Upper lobe of left lung (tissue), 4 donors: ENCODE data around the gene MCAT.

Source experiments
- EP300 ChIP-seq, 4 donors: sonication (generic); formaldehyde crosslinking; IDR thresholded peaks; one replicate each; pipeline ENCODE4 v1.5.1; 2017; ENCODE audit warnings: antibody characterized with exemption in 4 of 4, control low read depth in 2 of 4
- POLR2A ChIP-seq, 4 donors: fragments of 450-650 bp; IDR thresholded peaks; one replicate each; pipeline ENCODE4 v1.5.1; 2016 to 2017; ENCODE audit warnings: antibody characterized with exemption in 4 of 4, mild to moderate bottlenecking in 2 of 4
- POLR2AphosphoS5 ChIP-seq, 2 donors: sonication (generic); formaldehyde crosslinking; IDR thresholded peaks; one replicate each; pipeline ENCODE4 v1.5.1; 2017; ENCODE audit warnings: antibody characterized with exemption in 2 of 2
- TF ChIP-seq, protein P1 (sequence below), 6 experiments: fragments of 450-650 bp in 4 of 6; fragments of 200-600 bp in 2 of 6; sonication (generic) in 2 of 6; IDR thresholded peaks; one replicate each; pipeline ENCODE4 v1.5.1; 2016 to 2019; ENCODE audit warnings: antibody characterized with exemption in 6 of 6

GRCh38 chr22:43159484-43160178 is 16.4 kb upstream of the MCAT start:
- TF ChIP-seq POLR2A (IDR thresholded peaks at IDR 0.05) (no peak), POLR2AphosphoS5 (IDR thresholded peaks at IDR 0.05) (no peak), EP300 (IDR thresholded peaks at IDR 0.05) (no peak)
- TF ChIP-seq, protein P1, sequence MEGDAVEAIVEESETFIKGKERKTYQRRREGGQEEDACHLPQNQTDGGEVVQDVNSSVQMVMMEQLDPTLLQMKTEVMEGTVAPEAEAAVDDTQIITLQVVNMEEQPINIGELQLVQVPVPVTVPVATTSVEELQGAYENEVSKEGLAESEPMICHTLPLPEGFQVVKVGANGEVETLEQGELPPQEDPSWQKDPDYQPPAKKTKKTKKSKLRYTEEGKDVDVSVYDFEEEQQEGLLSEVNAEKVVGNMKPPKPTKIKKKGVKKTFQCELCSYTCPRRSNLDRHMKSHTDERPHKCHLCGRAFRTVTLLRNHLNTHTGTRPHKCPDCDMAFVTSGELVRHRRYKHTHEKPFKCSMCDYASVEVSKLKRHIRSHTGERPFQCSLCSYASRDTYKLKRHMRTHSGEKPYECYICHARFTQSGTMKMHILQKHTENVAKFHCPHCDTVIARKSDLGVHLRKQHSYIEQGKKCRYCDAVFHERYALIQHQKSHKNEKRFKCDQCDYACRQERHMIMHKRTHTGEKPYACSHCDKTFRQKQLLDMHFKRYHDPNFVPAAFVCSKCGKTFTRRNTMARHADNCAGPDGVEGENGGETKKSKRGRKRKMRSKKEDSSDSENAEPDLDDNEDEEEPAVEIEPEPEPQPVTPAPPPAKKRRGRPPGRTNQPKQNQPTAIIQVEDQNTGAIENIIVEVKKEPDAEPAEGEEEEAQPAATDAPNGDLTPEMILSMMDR (IDR thresholded peaks at IDR 0.05): peak; percentile 32 to 56 (median 39)
